Measurements from ENCODE around the gene RNASET2. TPM values are rescaled to one million over a fixed set of nuclear protein-coding genes. Genes with fewer than 3 reads are reported as not detected.

RNASET2 gene
- total and polyA plus RNA-seq, 4 donors = 55.2 to 92.1 (median 77.8) TPM

GRCh38 chr6:166939894-166940293 lies 16.5 kb downstream of the RNASET2 start:
- peaks cover 0 to 20% (median 5%) of the 10 kb centered on the region in 4 donors for H3K36me3 ChIP-seq (ENCODE audit: control insufficient read depth in 4 of 4, insufficient read depth in 4 of 4, low read length in 4 of 4)
- DNase-seq (no peak), ATAC-seq (ENCODE audit: insufficient read depth, low FRiP score) (no peak)
- H3K4me1 ChIP-seq (ENCODE audit: control insufficient read depth in 5 of 5, insufficient read depth in 5 of 5, low read length in 5 of 5) = no peaks in the 10 kb centered on the region
- H3K4me3 ChIP-seq = no peak overlapping the region
- no peaks in the 10 kb centered on the region for H3K27me3 ChIP-seq (ENCODE audit: control insufficient read depth in 3 of 3, insufficient read depth in 3 of 3, low read length in 2 of 3)
- no peak overlapping the region for H3K9ac ChIP-seq (ENCODE audit: insufficient read depth in 1 of 2, low read length in 2 of 2)
- 88 to 92% methylated on average over 7 of the region's 7 CpGs for WGBS, 2 donors
- no peak overlapping the region for H3K27ac ChIP-seq (ENCODE audit: low read depth in 1 of 2, low read length in 1 of 2)
- no peak for TF ChIP-seq CTCF (IDR thresholded peaks at IDR 0.05; ENCODE audit: control extremely low read depth, extremely low read depth)
- H3K9me3 ChIP-seq (ENCODE audit: control insufficient read depth in 4 of 4, insufficient read depth in 3 of 4, low read length in 3 of 4) = peaks cover 0 to 2% (median 0%) of the 10 kb centered on the region in 4 donors

GRCh38 chr6:166939345-166939744 lies 17.0 kb downstream of the RNASET2 start:
- H3K4me3 ChIP-seq = no peak overlapping the region
- WGBS, 2 donors = 79 to 87% methylated on average over 4 of the region's 4 CpGs
- H3K4me1 ChIP-seq (ENCODE audit: control insufficient read depth in 5 of 5, insufficient read depth in 5 of 5, low read length in 5 of 5) = no peaks in the 10 kb centered on the region
- no peaks in the 10 kb centered on the region for H3K27me3 ChIP-seq (ENCODE audit: control insufficient read depth in 3 of 3, insufficient read depth in 3 of 3, low read length in 2 of 3)
- no peak for TF ChIP-seq CTCF (IDR thresholded peaks at IDR 0.05; ENCODE audit: control extremely low read depth, extremely low read depth)
- DNase-seq (no peak), ATAC-seq (ENCODE audit: insufficient read depth, low FRiP score) (no peak)
- peaks cover 0 to 20% (median 6%) of the 10 kb centered on the region in 4 donors for H3K36me3 ChIP-seq (ENCODE audit: control insufficient read depth in 4 of 4, insufficient read depth in 4 of 4, low read length in 4 of 4)
- H3K9me3 ChIP-seq (ENCODE audit: control insufficient read depth in 4 of 4, insufficient read depth in 3 of 4, low read length in 3 of 4) = peaks cover 0 to 2% (median 0%) of the 10 kb centered on the region in 4 donors
- no peak overlapping the region for H3K9ac ChIP-seq (ENCODE audit: insufficient read depth in 1 of 2, low read length in 2 of 2)
- no peak overlapping the region for H3K27ac ChIP-seq (ENCODE audit: low read depth in 1 of 2, low read length in 1 of 2)

- TF ChIP-seq CTCF (IDR thresholded peaks at IDR 0.05; ENCODE audit: control extremely low read depth, extremely low read depth) = no peak
- H3K27me3 ChIP-seq (ENCODE audit: control insufficient read depth in 3 of 3, insufficient read depth in 3 of 3, low read length in 2 of 3) = no peaks in the 10 kb centered on the region
- 96 to 99% methylated on average over 8 of the region's 8 CpGs for WGBS, 2 donors
- no peak overlapping the region for H3K27ac ChIP-seq (ENCODE audit: low read depth in 1 of 2, low read length in 1 of 2)
- no peak overlapping the region for H3K9ac ChIP-seq (ENCODE audit: insufficient read depth in 1 of 2, low read length in 2 of 2)
- H3K9me3 ChIP-seq (ENCODE audit: control insufficient read depth in 4 of 4, insufficient read depth in 3 of 4, low read length in 3 of 4) = peaks cover 0 to 2% (median 0%) of the 10 kb centered on the region in 4 donors
- ATAC-seq (ENCODE audit: insufficient read depth, low FRiP score) (no peak), DNase-seq (no peak)
- H3K36me3 ChIP-seq (ENCODE audit: control insufficient read depth in 4 of 4, insufficient read depth in 4 of 4, low read length in 4 of 4) = peaks cover 0 to 20% (median 6%) of the 10 kb centered on the region in 4 donors
- no peaks in the 10 kb centered on the region for H3K4me1 ChIP-seq (ENCODE audit: control insufficient read depth in 5 of 5, insufficient read depth in 5 of 5, low read length in 5 of 5)
- no peak overlapping the region for H3K4me3 ChIP-seq
Observed at GRCh38 chr6:166938704-166939103, 17.6 kb downstream of the RNASET2 start.

GRCh38 chr6:166938150-166938549 lies 18.2 kb downstream of the RNASET2 start:
- Histone ChIP-seq H3K9me3 (ENCODE audit: control insufficient read depth in 4 of 4, insufficient read depth in 3 of 4, low read length in 3 of 4) (peaks cover 0 to 2% (median 0%) of the 10 kb centered on the region in 4 donors), H3K36me3 (ENCODE audit: control insufficient read depth in 4 of 4, insufficient read depth in 4 of 4, low read length in 4 of 4) (peaks cover 0 to 17% (median 6%) of the 10 kb centered on the region in 4 donors), H3K4me1 (ENCODE audit: control insufficient read depth in 5 of 5, insufficient read depth in 5 of 5, low read length in 5 of 5) (no peaks in the 10 kb centered on the region), H3K27me3 (ENCODE audit: control insufficient read depth in 3 of 3, insufficient read depth in 3 of 3, low read length in 2 of 3) (no peaks in the 10 kb centered on the region), H3K4me3 (no peak overlapping the region), H3K27ac (ENCODE audit: low read depth in 1 of 2, low read length in 1 of 2) (no peak overlapping the region), H3K9ac (ENCODE audit: insufficient read depth in 1 of 2, low read length in 2 of 2) (no peak overlapping the region)
- 91 to 97% methylated on average over 12 of the region's 12 CpGs for WGBS, 2 donors
- DNase-seq (no peak), ATAC-seq (ENCODE audit: insufficient read depth, low FRiP score) (no peak)
- TF ChIP-seq CTCF (IDR thresholded peaks at IDR 0.05; ENCODE audit: control extremely low read depth, extremely low read depth) = no peak
